OCI-LY7 (cell line): ENCODE measurements around the gene RAB22A. TPM values are rescaled to one million over a fixed set of nuclear protein-coding genes. Genes with fewer than 3 reads are reported as not detected.

Experiments
- BruUV-seq: library from RNA; stranded (reverse); fragments of 400-500 nt; replicated peaks from 2 replicates; lab custom pipeline; 2021; lab: Mats Ljungman, UMichigan
- CTCF ChIA-PET: fragments of 300-600 bp; sonication (Branson Sonifier 250); formaldehyde crosslinking; loops from one replicate; lab custom pipeline; 2022; ENCODE audit warnings: antibody characterized with exemption; ENCODE audit not compliant: unreplicated experiment; lab: Charles Lee
- POLR2A ChIA-PET: fragments of 300-600 bp; sonication (Branson Sonifier 250); formaldehyde crosslinking; loops from one replicate; lab custom pipeline; 2022; ENCODE audit warnings: antibody characterized with exemption; lab: Charles Lee
- DNase-seq: peaks from one replicate; pipeline ENCODE4 v3.0.0-alpha.2; 2015; ENCODE audit warnings: low spot score
- H2AFZ ChIP-seq: fragments of 200-600 bp; sonication (generic), shearing (Covaris generic); 2 replicates; pipeline ENCODE4 v1.6.1; 2014; ENCODE audit warnings: mild to moderate bottlenecking, antibody characterized with exemption, low read length, moderate library complexity
- H3K27ac ChIP-seq: fragments of 200-600 bp; sonication (generic); 2 replicates; pipeline ENCODE4 v1.5.1; 2014; ENCODE audit warnings: mixed run types, low read depth, mild to moderate bottlenecking, moderate library complexity, low read length, inconsistent platforms; ENCODE audit not compliant: poor library complexity, severe bottlenecking
- H3K36me3 ChIP-seq: fragments of 200-600 bp; sonication (generic); 2 replicates; pipeline ENCODE4 v1.6.1; 2014; ENCODE audit warnings: mild to moderate bottlenecking, antibody characterized with exemption, low read length, moderate library complexity, mixed read lengths; ENCODE audit not compliant: insufficient read depth
- H3K4me1 ChIP-seq: fragments of 200-600 bp; sonication (generic); 2 replicates; pipeline ENCODE4 v1.5.1; 2014; ENCODE audit warnings: mild to moderate bottlenecking, low read length; ENCODE audit not compliant: insufficient read depth, poor library complexity, severe bottlenecking
- H3K4me2 ChIP-seq: fragments of 200-600 bp; sonication (generic); 2 replicates; pipeline ENCODE4 v1.6.1; 2014; ENCODE audit warnings: mild to moderate bottlenecking, low read length
- H3K4me3 ChIP-seq: fragments of 200-600 bp; sonication (generic); 2 replicates; pipeline ENCODE4 v1.5.1; 2014; ENCODE audit warnings: mild to moderate bottlenecking, low read depth, low read length; ENCODE audit not compliant: poor library complexity, severe bottlenecking
- H3K79me2 ChIP-seq: fragments of 200-600 bp; sonication (generic); 2 replicates; pipeline ENCODE4 v1.6.1; 2016; ENCODE audit warnings: low read depth, mild to moderate bottlenecking, low read length, moderate library complexity, mixed read lengths; ENCODE audit not compliant: insufficient read depth
- H3K9me2 ChIP-seq: fragments of 200-600 bp; sonication (generic); 2 replicates; pipeline ENCODE4 v1.6.1; 2016; ENCODE audit warnings: mild to moderate bottlenecking, low read length, mixed read lengths; ENCODE audit not compliant: insufficient read depth
- H3K9me3 ChIP-seq: fragments of 200-600 bp; sonication (generic); 2 replicates; pipeline ENCODE4 v1.6.1; 2014; ENCODE audit warnings: mild to moderate bottlenecking, mixed run types, low read length, mixed read lengths
- H4K20me1 ChIP-seq: fragments of 200-600 bp; sonication (generic); 2 replicates; pipeline ENCODE4 v1.6.1; 2014; ENCODE audit warnings: mild to moderate bottlenecking, antibody characterized with exemption, low read length, moderate library complexity, mixed read lengths; ENCODE audit not compliant: insufficient read depth
- EZH2phosphoT487 ChIP-seq: fragments of 200-600 bp; sonication (generic); IDR thresholded peaks from 2 replicates; pipeline ENCODE4 v1.6.1; 2018; ENCODE audit warnings: low read depth, borderline replicate concordance, mild to moderate bottlenecking, mixed run types, antibody characterized with exemption, low read length, moderate library complexity, mixed read lengths
- intact Hi-C: fragments of 100-400 bp; cut with micrococcal nuclease; formaldehyde crosslinking; loops from one replicate; pipeline ENCODE4 v1.10.0; 2022; ENCODE audit not compliant: unreplicated experiment
- total RNA-seq, 2 experiments: library from RNA; depleted of rRNA in 1 of 2; stranded (reverse); fragments of >200 nt in 1 of 2; shearing (Covaris generic) in 1 of 2; gene quantifications; 2 replicates each; pipeline ENCODE4 v1.2.3, GENCODE V29; 2014 to 2022
- TF ChIP-seq, protein P1 (sequence below): fragments of 200-600 bp; sonication (generic); conservative IDR thresholded peaks from 2 replicates; pipeline ENCODE4 v1.5.1; 2014; ENCODE audit warnings: mild to moderate bottlenecking, antibody characterized with exemption, low read length, moderate library complexity, mixed read lengths

RAB22A gene
- total RNA-seq, 2 experiments from 2014 or later = 7.0 to 13.4 TPM

- intact Hi-C loops = loop anchor here (10.0 kb wide), 1 partner anchor 154 kb away; no protein-coding TSS in a partner anchor
These were observed 79.4 kb downstream of the RAB22A start, which contains the start of gene VAPB for GRCh38 chr20:58388882-58389323. VAPB (plus strand) TSS chr20:58389229; CDS start chr20:58389460, 231 bp downstream.

DNA sequence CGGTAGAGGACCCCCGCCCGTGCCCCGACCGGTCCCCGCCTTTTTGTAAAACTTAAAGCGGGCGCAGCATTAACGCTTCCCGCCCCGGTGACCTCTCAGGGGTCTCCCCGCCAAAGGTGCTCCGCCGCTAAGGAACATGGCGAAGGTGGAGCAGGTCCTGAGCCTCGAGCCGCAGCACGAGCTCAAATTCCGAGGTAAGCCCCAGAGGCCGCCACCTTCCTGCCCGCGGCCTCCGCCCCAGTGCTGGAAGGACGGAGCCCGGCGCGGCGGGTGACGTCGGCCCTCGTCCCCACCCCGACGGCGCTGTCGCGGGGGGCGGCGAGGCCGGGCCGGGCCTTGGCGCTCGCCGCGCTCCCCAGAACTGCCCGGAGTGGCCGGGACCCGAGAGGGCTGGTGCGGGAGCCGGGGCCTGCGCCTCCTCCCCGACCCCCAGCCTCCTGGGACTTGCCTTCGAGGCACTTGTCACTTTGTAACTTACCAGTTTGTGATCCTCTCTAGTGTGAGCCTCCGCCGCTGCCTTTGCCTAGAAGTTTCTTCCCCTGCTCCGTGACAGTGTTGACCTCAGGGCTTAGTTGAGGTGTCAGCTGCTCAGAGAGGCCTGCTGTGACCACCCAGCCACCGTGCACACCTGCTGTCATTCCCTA, 79.9 kb downstream of the RAB22A start:
- no peak for TF ChIP-seq EZH2phosphoT487
- TF ChIP-seq, protein P1, sequence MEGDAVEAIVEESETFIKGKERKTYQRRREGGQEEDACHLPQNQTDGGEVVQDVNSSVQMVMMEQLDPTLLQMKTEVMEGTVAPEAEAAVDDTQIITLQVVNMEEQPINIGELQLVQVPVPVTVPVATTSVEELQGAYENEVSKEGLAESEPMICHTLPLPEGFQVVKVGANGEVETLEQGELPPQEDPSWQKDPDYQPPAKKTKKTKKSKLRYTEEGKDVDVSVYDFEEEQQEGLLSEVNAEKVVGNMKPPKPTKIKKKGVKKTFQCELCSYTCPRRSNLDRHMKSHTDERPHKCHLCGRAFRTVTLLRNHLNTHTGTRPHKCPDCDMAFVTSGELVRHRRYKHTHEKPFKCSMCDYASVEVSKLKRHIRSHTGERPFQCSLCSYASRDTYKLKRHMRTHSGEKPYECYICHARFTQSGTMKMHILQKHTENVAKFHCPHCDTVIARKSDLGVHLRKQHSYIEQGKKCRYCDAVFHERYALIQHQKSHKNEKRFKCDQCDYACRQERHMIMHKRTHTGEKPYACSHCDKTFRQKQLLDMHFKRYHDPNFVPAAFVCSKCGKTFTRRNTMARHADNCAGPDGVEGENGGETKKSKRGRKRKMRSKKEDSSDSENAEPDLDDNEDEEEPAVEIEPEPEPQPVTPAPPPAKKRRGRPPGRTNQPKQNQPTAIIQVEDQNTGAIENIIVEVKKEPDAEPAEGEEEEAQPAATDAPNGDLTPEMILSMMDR = no peak
- Histone ChIP-seq H3K79me2 (peaks cover 53% of the 10 kb centered on the region), H3K9me2 (no peaks in the 10 kb centered on the region), H2AFZ (peak overlapping the region; percentile 57; the same call in 1 of the 2 replicates), H3K4me3 (peak overlapping the region; percentile 73), H3K36me3 (peaks cover 47% of the 10 kb centered on the region), H3K4me1 (peaks cover 31% of the 10 kb centered on the region), H4K20me1 (peaks cover 27% of the 10 kb centered on the region), H3K4me2 (peak overlapping the region; percentile 88), H3K27ac (peak overlapping the region; percentile 68), H3K9me3 (no peaks in the 10 kb centered on the region)
- BruUV-seq = no TSS peak
- ChIA-PET CTCF (interaction anchor here (0.5 kb wide), 1 partner anchor 260 kb away, joined by 4 read pairs; no protein-coding TSS in a partner anchor), POLR2A (interaction anchor here (0.5 to 1.2 kb wide), 7 partner anchors 16 to 955 kb away, joined by 3 to 4 read pairs (median 3); partner anchors contain the start of gene ZNF831)
- DNase-seq = peak; percentile 59
- intact Hi-C loops = loop anchor here (10.0 kb wide), 1 partner anchor 155 kb away; no protein-coding TSS in a partner anchor

More at GRCh38 chr20:58388882-58389323, 79.4 kb downstream of the RAB22A start, which contains the start of gene VAPB:
- CTCF ChIA-PET = interaction anchor here (0.5 kb wide), 1 partner anchor 260 kb away, joined by 4 read pairs; no protein-coding TSS in a partner anchor
- Histone ChIP-seq H3K79me2 (peaks cover 47% of the 10 kb centered on the region), H3K36me3 (peaks cover 42% of the 10 kb centered on the region), H3K4me2 (peak within 1 kb of the TSS; percentile 88), H3K4me1 (peaks cover 31% of the 10 kb centered on the region), H3K27ac (peak within 1 kb of the TSS; percentile 68), H2AFZ (peak within 1 kb of the TSS; percentile 57), H3K4me3 (peak within 1 kb of the TSS; percentile 73), H4K20me1 (peaks cover 23% of the 10 kb centered on the region), H3K9me2 (no peaks in the 10 kb centered on the region), H3K9me3 (no peaks in the 10 kb centered on the region)
- TF ChIP-seq EZH2phosphoT487 = no peak
- TF ChIP-seq, protein P1 = no peak
- peak; percentile 97 for DNase-seq
- BruUV-seq = no TSS peak
- POLR2A ChIA-PET = interaction anchor here (0.5 to 1.2 kb wide), 9 partner anchors 15 to 956 kb away, joined by 3 to 5 read pairs (median 3); partner anchors contain the start of gene ZNF831
